ENCODE data around the gene ACOT11.
"Not testable (repeated sequence)": the region's sequence is repeated elsewhere in the genome, so short reads cannot be mapped to it uniquely, and the experiment has no call there.

Gene ACOT11

GRCh38 chr1:54528613-54529012 is 19.4 kb upstream of the ACOT11 start:
- no peak overlapping the region for H3K27ac ChIP-seq
- DNase-seq = no peak
- TF ChIP-seq CTCF (IDR thresholded peaks at IDR 0.05; ENCODE audit: low read depth, low read length) = no peak
- no peak overlapping the region for H3K4me3 ChIP-seq (ENCODE audit: low read depth, low read length)
- H3K36me3 ChIP-seq = no peaks in the 10 kb centered on the region
- no peaks in the 10 kb centered on the region for H3K27me3 ChIP-seq (ENCODE audit: insufficient read depth, low read depth, severe bottlenecking)
- H3K9me3 ChIP-seq (ENCODE audit: severe bottlenecking) = no peaks in the 10 kb centered on the region

GRCh38 chr1:54532033-54532432 is 16.0 kb upstream of the ACOT11 start:
- Histone ChIP-seq H3K27me3 (ENCODE audit: insufficient read depth, low read depth, severe bottlenecking) (no peaks in the 10 kb centered on the region), H3K9me3 (ENCODE audit: severe bottlenecking) (no peaks in the 10 kb centered on the region), H3K36me3 (no peaks in the 10 kb centered on the region), H3K27ac (no peak overlapping the region), H3K4me3 (ENCODE audit: low read depth, low read length) (no peak overlapping the region)
- no peak for DNase-seq
- TF ChIP-seq CTCF (IDR thresholded peaks at IDR 0.05; ENCODE audit: low read depth, low read length) = no peak

GRCh38 chr1:54536656-54537055 is 11.4 kb upstream of the ACOT11 start:
- H3K27me3 ChIP-seq (ENCODE audit: insufficient read depth, low read depth, severe bottlenecking); H3K36me3 ChIP-seq; DNase-seq; H3K9me3 ChIP-seq (ENCODE audit: severe bottlenecking); H3K4me3 ChIP-seq (ENCODE audit: low read depth, low read length); H3K27ac ChIP-seq: not testable (repeated sequence)

- no peak for DNase-seq
- Histone ChIP-seq H3K27ac (no peak overlapping the region), H3K27me3 (ENCODE audit: insufficient read depth, low read depth, severe bottlenecking) (no peaks in the 10 kb centered on the region), H3K9me3 (ENCODE audit: severe bottlenecking) (no peaks in the 10 kb centered on the region), H3K4me3 (ENCODE audit: low read depth, low read length) (no peak overlapping the region), H3K36me3 (no peaks in the 10 kb centered on the region)
- no peak for TF ChIP-seq CTCF (IDR thresholded peaks at IDR 0.05; ENCODE audit: low read depth, low read length)
Observed at GRCh38 chr1:54537611-54538010, 10.4 kb upstream of the ACOT11 start.

GRCh38 chr1:54538538-54538937 is 9.5 kb upstream of the ACOT11 start:
- no peak for TF ChIP-seq CTCF (IDR thresholded peaks at IDR 0.05; ENCODE audit: low read depth, low read length)

GRCh38 chr1:54540582-54541295 is 7.3 kb upstream of the ACOT11 start:
- Histone ChIP-seq H3K27ac (peak overlapping the region; percentile 93), H3K4me3 (ENCODE audit: low read depth, low read length) (no peak overlapping the region), H3K36me3 (no peaks in the 10 kb centered on the region), H3K27me3 (ENCODE audit: insufficient read depth, low read depth, severe bottlenecking) (no peaks in the 10 kb centered on the region), H3K9me3 (ENCODE audit: severe bottlenecking) (no peaks in the 10 kb centered on the region)
- DNase-seq = peak; percentile 84
- peak; percentile 18; the same call in 1 of the 2 replicates for TF ChIP-seq CTCF (IDR thresholded peaks at IDR 0.05; ENCODE audit: low read depth, low read length)

More at GRCh38 chr1:54538538-54538937, 9.5 kb upstream of the ACOT11 start:
- DNase-seq = no peak
- Histone ChIP-seq H3K27ac (no peak overlapping the region), H3K4me3 (ENCODE audit: low read depth, low read length) (no peak overlapping the region), H3K9me3 (ENCODE audit: severe bottlenecking) (no peaks in the 10 kb centered on the region), H3K27me3 (ENCODE audit: insufficient read depth, low read depth, severe bottlenecking) (no peaks in the 10 kb centered on the region), H3K36me3 (no peaks in the 10 kb centered on the region)
